ENCODE data around the gene ARHGAP15. TPM values are rescaled to one million over a fixed set of nuclear protein-coding genes. Genes with fewer than 3 reads are reported as not detected.

The ARHGAP15 gene
- total RNA-seq, 1 donor from 2014 or later: 6.8 TPM

DNA sequence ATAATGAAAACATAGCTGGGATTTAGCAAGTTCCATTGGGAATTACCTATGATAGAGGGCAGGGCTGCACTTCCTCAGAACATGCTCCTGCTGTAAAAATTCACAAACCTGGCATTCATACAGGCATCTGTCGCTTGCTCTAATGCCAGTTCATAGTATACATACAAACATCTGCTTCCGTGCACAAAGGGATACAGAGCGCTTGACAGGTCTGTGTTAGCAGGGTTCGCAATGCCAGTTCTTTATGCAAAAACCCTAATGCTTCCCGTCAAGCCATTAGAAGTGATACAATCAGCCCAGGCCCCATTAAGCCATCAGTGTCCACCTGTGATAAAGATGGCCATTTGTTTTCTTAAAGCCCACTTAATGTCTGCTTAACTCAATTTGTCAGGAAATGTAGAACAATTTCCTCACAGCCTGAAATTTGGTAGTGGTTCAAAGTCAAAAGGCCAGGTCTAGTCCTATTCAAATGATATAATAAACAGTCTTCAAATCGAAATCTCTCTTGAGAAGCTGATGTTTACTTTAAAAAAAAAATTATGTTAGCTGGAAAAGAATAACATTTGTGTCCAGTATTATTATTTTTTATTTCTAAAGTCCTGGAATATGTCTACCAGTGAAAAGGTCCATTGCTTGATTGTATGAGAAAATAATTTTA lies 556.3 kb downstream of the ARHGAP15 start:
- no peak for DNase-seq (ENCODE audit: low spot score)
- intact Hi-C loops (cut with DNase I): no loop called here

DNA sequence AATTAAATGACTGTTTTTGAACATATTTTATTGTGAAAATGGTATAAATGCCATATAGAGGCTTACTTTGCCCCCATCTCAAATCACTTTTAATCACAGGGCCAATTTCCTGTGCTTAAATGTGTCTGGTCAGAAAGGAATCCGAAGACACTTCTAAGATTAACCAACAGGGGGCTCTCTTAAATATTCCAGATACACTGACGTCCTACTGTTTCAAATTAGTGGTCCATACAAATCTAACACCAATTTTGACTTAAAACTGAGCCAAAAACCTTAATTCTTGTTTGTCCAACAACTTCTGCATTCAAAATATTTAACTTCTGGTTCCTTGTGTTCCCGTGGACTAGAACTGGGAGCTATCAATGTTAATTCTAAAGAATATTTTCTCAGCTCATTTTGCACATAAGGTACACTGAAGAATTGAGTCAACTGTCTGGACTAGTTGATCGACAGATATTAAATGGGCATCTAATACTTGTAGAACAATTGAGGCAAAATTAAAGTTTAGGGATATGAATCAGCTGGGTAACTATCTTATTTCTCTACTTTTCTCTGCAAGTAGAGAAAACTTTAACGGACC lies 557.5 kb downstream of the ARHGAP15 start:
- DNase-seq (ENCODE audit: low spot score): no peak

DNA sequence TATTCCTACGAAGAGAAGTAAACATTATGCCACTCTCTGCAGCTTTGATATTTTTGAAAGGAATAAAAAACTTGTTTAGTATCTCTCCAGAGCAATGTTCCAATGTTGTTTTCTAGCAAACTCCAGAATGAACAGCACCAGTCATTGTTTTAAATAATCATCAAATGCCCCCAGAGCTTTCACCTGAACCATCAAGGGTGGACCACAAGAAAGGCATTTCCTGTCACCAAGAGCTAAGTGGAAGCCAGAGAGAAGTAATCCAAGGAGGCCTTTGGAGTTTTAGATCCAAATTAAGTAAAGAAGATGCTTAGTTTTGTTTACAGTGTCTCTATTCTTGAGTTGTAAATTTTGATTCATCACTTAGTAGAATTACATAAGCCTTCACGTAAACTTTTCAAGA lies 559.0 kb downstream of the ARHGAP15 start:
- intact Hi-C loops (cut with DNase I): no loop called here
- DNase-seq (ENCODE audit: low spot score): no peak

More for the DNA sequence above, 557.5 kb downstream of the ARHGAP15 start:
- intact Hi-C loops (cut with DNase I): no loop called here

DNA sequence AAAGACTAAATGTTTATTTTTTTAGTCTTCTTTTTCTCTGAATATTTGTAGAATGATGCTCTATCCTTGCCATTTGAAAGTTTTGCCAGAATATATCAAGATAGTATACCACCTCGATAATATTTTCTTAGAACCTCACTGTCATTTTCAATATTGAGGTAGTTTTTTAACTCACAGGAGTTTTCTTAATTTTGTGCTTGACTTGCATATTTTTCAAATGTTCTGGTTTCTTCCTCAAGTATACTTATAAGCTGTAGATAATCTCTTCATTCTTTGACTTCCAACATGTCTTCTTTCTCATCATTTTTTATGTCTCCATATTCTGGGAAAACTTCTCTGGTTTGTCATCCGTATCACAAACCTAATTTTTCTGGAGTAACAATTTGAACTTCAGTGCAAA lies 559.6 kb downstream of the ARHGAP15 start:
- DNase-seq (ENCODE audit: low spot score): no peak
- intact Hi-C loops (cut with DNase I): no loop called here

DNA sequence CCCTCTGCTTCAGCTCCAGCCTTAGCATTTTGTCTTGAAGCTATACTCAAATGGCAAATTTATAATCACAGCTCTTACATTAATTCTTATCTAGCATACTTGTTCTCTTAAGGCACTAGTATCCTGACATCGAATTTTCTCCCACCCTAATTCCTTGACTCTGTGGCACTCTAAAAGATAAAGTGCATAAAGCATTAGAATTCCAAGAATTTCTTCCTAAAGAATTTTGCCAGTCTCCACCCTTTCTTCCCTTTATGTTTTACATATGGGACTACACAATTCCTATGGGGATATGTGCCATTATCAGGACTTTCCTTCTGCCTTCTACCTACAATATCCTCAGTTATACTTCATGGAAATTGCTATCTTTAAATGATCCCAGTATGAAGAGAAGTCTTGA lies 560.3 kb downstream of the ARHGAP15 start:
- intact Hi-C loops (cut with DNase I): no loop called here
- no peak for DNase-seq (ENCODE audit: low spot score)

DNA sequence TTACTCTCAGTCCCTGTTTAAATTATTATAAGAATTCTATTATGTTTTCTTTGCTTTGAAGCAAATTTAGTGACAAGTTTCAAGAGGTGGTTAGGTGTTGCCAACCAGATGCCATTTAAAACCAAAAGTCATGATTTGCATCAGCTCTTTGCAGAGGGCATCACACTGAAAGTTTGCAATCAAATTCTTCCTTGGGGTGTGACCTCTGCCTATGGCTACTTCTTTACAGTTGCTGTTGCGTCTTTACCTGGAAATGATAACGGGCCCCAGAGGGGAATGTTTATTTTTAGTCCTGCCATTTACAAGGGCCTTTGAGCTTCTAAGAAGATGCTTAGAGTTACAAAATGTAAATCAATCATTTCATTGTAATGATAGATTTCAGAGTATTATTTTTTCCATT lies 561.0 kb downstream of the ARHGAP15 start:
- intact Hi-C loops (cut with DNase I): no loop called here
- no peak for DNase-seq (ENCODE audit: low spot score)

DNA sequence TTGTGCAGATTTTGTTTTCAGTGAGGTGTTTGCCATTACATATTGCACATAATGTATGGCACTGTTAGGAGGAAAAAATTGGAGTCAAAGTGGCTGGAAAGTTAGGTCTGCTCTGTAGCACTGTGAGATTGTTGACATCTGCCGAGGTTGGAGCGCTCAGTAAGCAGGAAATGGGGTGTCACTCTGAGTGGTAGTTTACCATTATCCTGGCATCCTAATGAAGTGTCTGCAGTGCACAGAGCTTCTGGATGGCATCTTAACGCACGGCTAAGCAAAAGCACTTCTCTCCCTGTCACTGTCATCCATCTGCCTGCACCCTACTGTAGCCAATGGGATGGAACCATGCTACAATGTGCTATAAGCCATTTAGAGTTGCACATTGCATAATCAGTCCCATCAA lies 561.9 kb downstream of the ARHGAP15 start:
- intact Hi-C loops (cut with DNase I): no loop called here
- no peak for DNase-seq (ENCODE audit: low spot score)

DNA sequence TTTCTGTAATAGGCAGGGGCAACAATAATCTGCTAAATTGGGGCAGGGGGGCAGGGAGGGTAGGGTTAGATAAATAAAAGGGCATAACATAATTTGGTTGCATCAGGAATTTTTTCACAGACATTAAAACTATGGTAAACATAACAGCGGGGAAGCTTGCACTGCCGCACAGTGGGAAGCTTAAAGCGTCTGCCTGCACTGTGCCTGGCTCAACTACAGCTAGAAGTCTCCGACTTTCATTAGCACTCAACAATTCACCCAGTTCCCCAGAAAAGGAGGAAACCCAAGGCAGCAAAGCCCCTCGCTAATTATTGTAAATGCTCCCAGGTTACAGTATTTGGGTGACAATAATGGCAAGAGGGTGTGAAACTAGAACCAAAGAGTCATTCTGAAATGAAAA lies 562.9 kb downstream of the ARHGAP15 start:
- intact Hi-C loops (cut with DNase I): no loop called here
- no peak for DNase-seq (ENCODE audit: low spot score)

DNA sequence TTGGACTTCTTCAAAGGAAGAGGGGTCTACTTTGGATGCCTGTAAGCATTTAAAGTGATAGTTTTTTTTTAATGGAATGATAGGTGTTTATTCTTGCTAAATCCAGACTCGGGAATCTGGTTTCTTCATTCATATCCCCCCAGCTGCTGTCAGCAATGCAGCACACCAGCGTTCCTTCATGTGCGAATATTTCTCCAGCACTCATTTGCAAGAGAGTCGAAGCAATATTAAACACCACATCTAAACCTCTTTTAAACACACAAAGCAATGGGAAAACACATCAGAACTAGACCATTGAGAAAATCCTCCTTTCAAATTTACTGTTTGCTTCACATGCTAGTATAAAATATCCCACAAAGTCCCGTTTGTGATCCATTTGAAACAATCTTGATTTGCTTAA lies 563.7 kb downstream of the ARHGAP15 start:
- DNase-seq (ENCODE audit: low spot score): no peak
- intact Hi-C loops (cut with DNase I): no loop called here

DNA sequence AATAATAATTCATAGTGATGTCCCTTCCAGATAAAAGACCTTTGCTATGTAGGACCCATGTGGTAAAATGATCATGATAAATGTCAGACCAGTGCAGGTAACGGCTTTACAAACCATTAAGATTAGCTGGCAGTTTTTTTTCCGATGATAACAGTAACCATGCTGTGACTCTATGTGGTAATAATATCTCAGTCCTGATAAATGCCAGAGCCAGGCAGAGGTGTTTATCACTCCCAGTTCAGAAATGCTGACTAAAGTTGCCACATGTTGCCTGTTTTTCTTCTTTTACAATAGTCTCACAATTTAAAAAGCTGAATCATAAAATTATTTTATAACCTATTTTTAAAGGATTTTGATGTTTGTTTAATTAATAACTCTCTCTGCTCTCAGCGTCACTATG lies 565.1 kb downstream of the ARHGAP15 start:
- no peak for DNase-seq (ENCODE audit: low spot score)

DNA sequence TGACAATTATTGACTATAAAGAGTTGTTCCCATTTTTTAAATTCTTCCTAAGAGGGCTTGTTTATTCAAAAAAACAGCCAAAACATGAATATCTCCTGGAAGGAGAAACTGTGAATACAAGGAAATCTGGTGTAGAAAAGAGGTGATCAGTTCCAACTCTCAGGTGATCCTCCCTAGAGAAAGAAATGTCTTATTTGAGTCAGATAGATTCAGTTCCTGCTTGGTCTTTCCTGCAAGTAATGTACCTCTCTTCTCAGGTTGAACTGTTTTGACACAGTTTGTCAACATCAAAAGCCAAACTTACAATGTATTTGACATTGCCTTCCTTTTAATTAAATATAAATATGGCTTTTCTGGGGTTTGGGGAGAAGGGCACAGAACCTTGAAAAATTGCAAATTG lies 567.4 kb downstream of the ARHGAP15 start:
- intact Hi-C loops (cut with DNase I): no loop called here
- DNase-seq (ENCODE audit: low spot score): no peak

More for the DNA sequence above, 565.1 kb downstream of the ARHGAP15 start:
- intact Hi-C loops (cut with DNase I): no loop called here

DNA sequence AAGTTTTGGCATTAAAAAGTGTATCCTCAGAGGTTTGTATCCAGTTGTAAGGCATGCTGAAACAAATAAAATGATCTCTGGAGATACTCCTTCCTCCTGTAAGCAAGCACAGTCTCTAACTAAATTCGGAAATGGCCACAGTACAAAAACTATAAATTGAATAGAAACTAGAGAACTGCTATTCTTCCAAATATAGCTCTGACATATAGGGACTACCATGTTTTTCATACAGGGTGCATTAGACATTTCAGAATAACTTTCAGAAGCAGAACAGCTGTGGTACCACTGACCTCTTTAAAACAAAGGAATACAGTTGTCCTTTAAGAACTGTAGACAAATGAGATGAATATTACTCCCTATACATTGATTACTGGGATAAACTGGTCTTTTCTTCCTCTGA lies 568.5 kb downstream of the ARHGAP15 start:
- no peak for DNase-seq (ENCODE audit: low spot score)
- intact Hi-C loops (cut with DNase I): no loop called here

DNA sequence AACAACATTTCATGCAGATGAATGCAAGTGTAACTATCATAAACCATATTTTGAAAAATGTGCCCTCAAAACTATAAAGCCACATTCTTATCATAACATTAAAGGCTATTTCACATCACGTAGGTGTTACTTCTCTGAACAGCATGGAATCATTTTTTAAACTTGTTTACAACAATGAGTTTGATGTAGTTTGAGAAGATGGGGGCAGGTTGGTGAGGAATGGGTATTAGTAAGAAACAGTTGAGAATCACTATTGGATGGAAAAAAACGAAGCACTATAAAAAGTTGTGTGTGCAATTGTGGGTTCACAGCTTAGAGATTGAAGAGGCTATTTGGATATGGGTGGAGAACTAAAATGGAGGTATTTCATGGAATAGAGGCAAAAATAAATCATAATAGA lies 569.1 kb downstream of the ARHGAP15 start:
- intact Hi-C loops (cut with DNase I): no loop called here
- no peak for DNase-seq (ENCODE audit: low spot score)

DNA sequence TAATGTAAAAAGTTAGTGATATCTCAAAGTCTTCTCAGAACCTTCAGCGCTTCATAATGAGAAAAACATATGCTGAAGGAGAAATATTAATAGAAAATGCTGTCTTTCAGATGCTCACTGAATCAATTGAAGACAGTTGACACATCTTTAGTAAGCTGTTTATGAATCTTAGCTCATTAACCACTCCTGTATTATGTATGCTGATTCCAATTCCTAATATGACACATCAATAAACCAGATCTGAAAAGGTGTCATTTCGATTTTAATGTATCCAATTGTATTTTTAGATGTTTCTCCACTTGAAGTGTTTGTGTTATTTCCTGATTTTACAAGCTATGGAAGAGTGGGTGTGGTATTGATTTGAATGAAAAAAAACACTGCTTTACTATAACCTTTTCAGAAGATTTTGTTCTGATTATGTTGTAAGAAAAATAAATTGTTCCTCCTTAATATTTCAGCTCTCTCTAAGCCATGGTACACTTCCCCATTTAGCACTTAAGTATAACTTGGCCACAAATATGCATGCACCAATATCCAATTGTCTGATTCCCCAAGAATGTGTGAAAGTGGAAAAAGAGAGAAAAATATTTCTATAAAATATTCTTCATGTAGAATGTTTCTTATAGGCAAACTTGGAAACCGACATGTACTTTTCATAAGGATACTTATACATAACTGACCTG lies 569.8 kb downstream of the ARHGAP15 start:
- intact Hi-C loops (cut with DNase I): no loop called here
- no peak for DNase-seq (ENCODE audit: low spot score)

DNA sequence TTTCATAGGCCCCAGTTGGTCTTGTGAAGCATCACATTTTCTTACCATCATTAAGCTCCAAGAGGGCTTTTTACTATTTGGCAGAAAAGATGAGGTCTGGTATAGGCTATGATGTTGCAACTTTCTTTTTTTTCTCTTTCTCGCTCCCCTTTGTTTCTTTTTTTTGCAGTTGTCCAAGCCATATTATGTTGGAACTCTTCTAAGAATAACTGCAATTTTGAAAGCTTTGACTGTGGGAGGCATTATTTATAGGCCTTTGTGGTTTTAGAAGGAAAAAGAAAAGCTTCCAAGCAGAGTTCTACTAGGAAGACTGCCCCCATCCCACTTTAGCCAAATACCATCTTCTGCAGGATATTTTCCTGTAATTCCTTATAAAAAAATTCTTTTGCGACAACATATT lies 571.6 kb downstream of the ARHGAP15 start:
- DNase-seq (ENCODE audit: low spot score): no peak
- intact Hi-C loops (cut with DNase I): no loop called here

DNA sequence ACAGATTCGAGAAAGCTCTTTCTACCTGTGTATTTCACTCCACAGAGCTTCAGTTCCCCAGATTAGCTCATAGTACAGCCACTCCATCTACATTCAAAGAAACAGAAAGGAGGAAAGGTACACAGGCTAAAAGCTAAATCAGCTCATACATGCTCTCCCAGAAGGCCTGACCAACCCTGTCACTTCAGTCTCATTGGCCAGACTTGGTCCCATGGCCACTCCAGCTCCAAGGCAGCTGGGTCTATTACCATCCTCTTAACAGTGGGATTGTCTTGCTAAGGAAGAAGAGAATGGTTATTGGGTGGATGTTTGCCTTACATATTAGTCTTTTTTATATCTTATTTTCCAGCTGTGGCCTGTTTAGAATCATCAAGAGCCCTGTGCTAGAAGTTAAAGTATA lies 572.6 kb downstream of the ARHGAP15 start:
- intact Hi-C loops (cut with DNase I): no loop called here
- DNase-seq (ENCODE audit: low spot score): no peak

DNA sequence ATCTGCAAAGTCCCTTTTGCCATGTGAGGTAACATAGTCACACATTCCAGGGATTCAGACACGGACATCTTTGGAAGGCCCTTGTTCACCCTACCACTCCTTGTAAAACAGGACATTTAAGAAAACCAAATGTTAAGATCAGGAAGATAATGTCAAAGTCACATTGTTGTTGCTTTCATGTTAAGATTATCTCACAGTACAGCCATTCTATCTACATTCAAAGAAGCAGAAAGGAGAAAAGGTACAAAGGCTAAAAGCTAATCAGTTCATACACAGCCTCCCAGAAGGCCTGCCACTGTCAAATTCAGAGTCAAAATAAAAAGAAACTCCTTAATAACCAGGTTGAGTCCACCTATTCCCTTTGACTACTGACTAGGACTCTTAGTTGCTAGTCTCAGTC lies 573.7 kb downstream of the ARHGAP15 start:
- intact Hi-C loops (cut with DNase I): no loop called here
- DNase-seq (ENCODE audit: low spot score): no peak

DNA sequence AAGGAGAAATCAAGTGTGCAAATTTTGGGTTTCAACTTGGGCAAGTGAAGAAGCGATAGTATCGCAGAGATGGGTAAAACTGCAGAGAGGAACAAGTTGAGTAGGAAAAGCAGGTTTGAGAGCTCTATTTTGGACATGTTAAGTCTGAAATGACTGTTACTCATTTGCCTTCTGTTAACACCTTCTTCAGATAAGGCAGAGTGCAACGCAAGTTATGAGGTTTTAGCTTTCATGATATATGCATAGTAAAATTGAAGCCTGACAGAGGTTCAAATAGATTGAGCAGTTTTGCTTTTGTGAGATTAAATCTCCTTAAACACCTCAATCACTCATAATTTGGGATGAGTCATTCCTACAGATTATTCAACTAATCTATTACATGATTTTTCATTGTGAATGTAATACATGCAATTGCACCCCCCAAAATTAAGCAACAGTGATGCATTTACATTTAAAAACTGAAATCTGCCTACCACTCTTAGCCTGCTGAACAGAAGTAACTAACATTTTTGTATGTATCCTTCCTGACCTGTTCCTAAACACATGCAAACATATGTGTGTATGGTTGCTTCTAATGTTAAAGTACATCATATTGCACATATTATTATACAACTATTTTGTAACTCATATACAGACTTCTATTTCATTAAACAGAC lies 575.4 kb downstream of the ARHGAP15 start:
- no peak for DNase-seq (ENCODE audit: low spot score)
- intact Hi-C loops (cut with DNase I): no loop called here

DNA sequence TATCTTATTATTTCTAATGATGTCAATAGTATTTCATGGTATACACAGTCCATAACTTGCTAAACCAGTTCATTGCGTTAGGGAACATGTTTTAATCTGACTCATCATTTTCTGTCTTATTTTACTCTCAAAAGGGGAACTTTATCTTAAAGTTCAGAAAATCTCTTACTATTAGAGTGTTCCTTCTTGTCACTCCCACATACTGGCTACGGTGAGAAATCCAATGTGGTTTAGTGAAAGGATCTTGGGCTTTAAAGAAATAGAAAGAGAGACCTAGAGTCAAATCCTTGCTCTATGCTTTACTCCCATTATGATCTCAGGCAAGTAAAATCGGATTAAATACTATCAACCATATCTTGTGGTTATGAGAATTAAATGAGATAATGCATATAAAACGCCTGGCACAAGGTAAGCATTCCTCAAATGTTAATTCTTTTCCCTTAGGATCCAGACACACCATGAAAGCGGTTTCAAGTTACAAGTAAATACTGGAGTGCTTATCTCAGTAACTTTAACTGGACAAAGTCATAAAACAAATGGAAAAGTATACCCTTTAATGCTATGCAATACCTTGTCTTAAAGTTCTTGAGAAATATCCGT lies 576.0 kb downstream of the ARHGAP15 start:
- no peak for DNase-seq (ENCODE audit: low spot score)
- intact Hi-C loops (cut with DNase I): no loop called here

DNA sequence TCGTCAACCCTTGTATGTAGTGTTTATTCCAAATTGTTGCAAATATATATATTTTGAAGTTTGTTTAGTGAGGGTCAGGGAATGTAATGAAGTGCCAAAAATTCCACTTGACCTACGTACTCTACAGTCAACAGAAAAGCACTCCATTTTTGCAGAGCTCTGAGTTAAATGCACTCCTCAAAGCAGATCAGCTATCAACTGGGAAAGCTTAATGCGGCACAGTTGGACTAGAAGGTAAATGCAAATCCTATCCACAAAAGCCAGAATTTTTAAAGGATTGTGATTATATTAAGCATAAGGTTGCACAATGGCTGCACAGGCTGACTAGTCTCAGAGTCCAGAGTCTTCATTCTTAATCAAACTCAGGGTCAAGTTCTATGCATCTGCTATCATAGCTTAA lies 577.1 kb downstream of the ARHGAP15 start:
- intact Hi-C loops (cut with DNase I): no loop called here
- no peak for DNase-seq (ENCODE audit: low spot score)
